Neural progenitor cell (in vitro differentiated cells): Measurements from ENCODE around the gene NAPSA. TPM values are rescaled to one million over a fixed set of nuclear protein-coding genes. Genes with fewer than 3 reads are reported as not detected.

Source experiments
- DNase-seq: peaks from one replicate; pipeline ENCODE4 v3.0.0-alpha.2; 2016; ENCODE audit warnings: low spot score
- H2AFZ ChIP-seq: fragments of 200-600 bp; sonication (generic); replicated peaks from 2 replicates; pipeline ENCODE4 v1.6.1; 2016; ENCODE audit warnings: antibody characterized with exemption
- H3F3A ChIP-seq: fragments of 200-600 bp; sonication (generic); 2 replicates; pipeline ENCODE4 v1.6.1; 2016; ENCODE audit warnings: antibody characterized with exemption, low read depth
- H3K27ac ChIP-seq: fragments of 200-600 bp; sonication (generic); 2 replicates; pipeline ENCODE4 v1.5.1; 2016; ENCODE audit warnings: mild to moderate bottlenecking
- H3K27me3 ChIP-seq: fragments of 200-600 bp; sonication (generic); 2 replicates; pipeline ENCODE4 v1.6.1; 2016; ENCODE audit warnings: mild to moderate bottlenecking, moderate library complexity
- H3K36me3 ChIP-seq: fragments of 200-600 bp; sonication (generic); 2 replicates; pipeline ENCODE4 v1.5.1; 2016
- H3K4me1 ChIP-seq: fragments of 200-600 bp; sonication (generic); 2 replicates; pipeline ENCODE4 v1.6.1; 2016; ENCODE audit warnings: mixed run types
- H3K4me2 ChIP-seq: fragments of 200-600 bp; sonication (generic); 2 replicates; pipeline ENCODE4 v1.6.1; 2016
- H3K4me3 ChIP-seq: fragments of 200-600 bp; sonication (generic); 2 replicates; pipeline ENCODE4 v1.5.1; 2016
- H3K79me2 ChIP-seq: fragments of 200-600 bp; sonication (generic); 2 replicates; pipeline ENCODE4 v1.6.1; 2016; ENCODE audit warnings: low read depth
- H3K9ac ChIP-seq: fragments of 200-600 bp; sonication (generic); 2 replicates; pipeline ENCODE4 v1.6.1; 2016
- H3K9me3 ChIP-seq: fragments of 200-600 bp; sonication (generic); 2 replicates; pipeline ENCODE4 v1.5.1; 2016; ENCODE audit warnings: low read depth
- H4K20me1 ChIP-seq: fragments of 200-600 bp; sonication (generic); 2 replicates; pipeline ENCODE4 v1.6.1; 2016; ENCODE audit warnings: low read depth
- H3K27ac Mint-ChIP-seq: 3 replicates; pipeline ENCODE4 v1.8.0; 2021; ENCODE audit warnings: mixed read lengths
- H3K27me3 Mint-ChIP-seq: 2 replicates; pipeline ENCODE4 v1.8.0; 2022; ENCODE audit warnings: low read depth, mild to moderate bottlenecking, inconsistent platforms, moderate library complexity, mixed read lengths; ENCODE audit not compliant: insufficient read depth
- H3K36me3 Mint-ChIP-seq: 3 replicates; pipeline ENCODE4 v1.8.0; 2021; ENCODE audit warnings: mixed read lengths
- H3K4me1 Mint-ChIP-seq: 3 replicates; pipeline ENCODE4 v1.8.0; 2021; ENCODE audit warnings: mixed read lengths
- H3K4me3 Mint-ChIP-seq: 3 replicates; pipeline ENCODE4 v1.8.0; 2021; ENCODE audit warnings: mild to moderate bottlenecking, moderate library complexity, mixed read lengths
- H3K9me3 Mint-ChIP-seq: 3 replicates; pipeline ENCODE4 v1.8.0; 2020; ENCODE audit warnings: mixed read lengths
- CTCF ChIP-seq: fragments of 200-600 bp; sonication (generic); IDR thresholded peaks from 2 replicates; pipeline ENCODE4 v1.5.1; 2017; ENCODE audit warnings: antibody characterized with exemption, mild to moderate bottlenecking
- EZH2 ChIP-seq: fragments of 200-600 bp; sonication (generic); IDR thresholded peaks from 2 replicates; pipeline ENCODE4 v1.6.1; 2017; ENCODE audit warnings: antibody characterized with exemption, mild to moderate bottlenecking, moderate library complexity
- EZH2phosphoT487 ChIP-seq: fragments of 200-600 bp; sonication (generic); IDR thresholded peaks from 2 replicates; pipeline ENCODE4 v1.6.1; 2017; ENCODE audit warnings: antibody characterized with exemption
- total RNA-seq: library from RNA; depleted of rRNA; stranded (reverse); fragments of >200 nt; gene quantifications from 2 replicates; pipeline ENCODE4 v1.2.3, GENCODE V29; 2015; ENCODE audit warnings: low replicate concordance

The NAPSA gene
- total RNA-seq, 1 donor from 2014 or later: 0.11 TPM

GRCh38 chr19:50325310-50326100 lies 39.9 kb downstream of the NAPSA start:
- Histone ChIP-seq H3K27ac (no peak overlapping the region), H3K9me3 (no peaks in the 10 kb centered on the region), H4K20me1 (peaks cover 37% of the 10 kb centered on the region), H3K4me3 (peak overlapping the region; percentile 38), H3K4me1 (peaks cover 3% of the 10 kb centered on the region), H3K9ac (no peak overlapping the region), H3F3A (peaks cover 24% of the 10 kb centered on the region), H3K36me3 (no peaks in the 10 kb centered on the region), H3K79me2 (no peaks in the 10 kb centered on the region), H3K27me3 (peaks cover 29% of the 10 kb centered on the region), H2AFZ (no peak overlapping the region), H3K4me2 (peak overlapping the region; percentile 81)
- peak overlapping the region; percentile 75 for H3K4me3 Mint-ChIP-seq
- peaks cover 39% of the 10 kb centered on the region for H3K4me1 Mint-ChIP-seq
- peak; percentile 98 for DNase-seq
- H3K27ac Mint-ChIP-seq: no peak overlapping the region
- H3K9me3 Mint-ChIP-seq: no peaks in the 10 kb centered on the region
- TF ChIP-seq EZH2 (no peak), EZH2phosphoT487 (no peak), CTCF (no peak)
- no peaks in the 10 kb centered on the region for H3K36me3 Mint-ChIP-seq
- H3K27me3 Mint-ChIP-seq: peaks cover 35% of the 10 kb centered on the region

GRCh38 chr19:50324331-50324730 lies 41.1 kb downstream of the NAPSA start:
- Histone ChIP-seq H3K4me1 (peaks cover 3% of the 10 kb centered on the region), H3K36me3 (no peaks in the 10 kb centered on the region), H3K4me2 (no peak overlapping the region), H2AFZ (no peak overlapping the region), H3K79me2 (no peaks in the 10 kb centered on the region), H3K4me3 (no peak overlapping the region), H4K20me1 (peaks cover 37% of the 10 kb centered on the region), H3F3A (peaks cover 12% of the 10 kb centered on the region), H3K27ac (no peak overlapping the region), H3K9ac (no peak overlapping the region), H3K9me3 (no peaks in the 10 kb centered on the region), H3K27me3 (peaks cover 29% of the 10 kb centered on the region)
- Mint-ChIP-seq H3K27ac (no peak overlapping the region), H3K4me1 (peaks cover 30% of the 10 kb centered on the region), H3K4me3 (peak overlapping the region; percentile 70), H3K36me3 (no peaks in the 10 kb centered on the region), H3K27me3 (peaks cover 32% of the 10 kb centered on the region), H3K9me3 (no peaks in the 10 kb centered on the region)
- TF ChIP-seq EZH2phosphoT487 (no peak), EZH2 (no peak)
- no peak for DNase-seq

- Histone ChIP-seq H3K4me2 (no peak overlapping the region), H4K20me1 (peaks cover 37% of the 10 kb centered on the region), H3K79me2 (no peaks in the 10 kb centered on the region), H3K36me3 (no peaks in the 10 kb centered on the region), H3K27me3 (peaks cover 29% of the 10 kb centered on the region), H3K4me3 (no peak overlapping the region), H3K27ac (no peak overlapping the region), H3K9ac (no peak overlapping the region), H3K4me1 (peaks cover 3% of the 10 kb centered on the region), H3K9me3 (no peaks in the 10 kb centered on the region), H2AFZ (no peak overlapping the region), H3F3A (peaks cover 12% of the 10 kb centered on the region)
- Mint-ChIP-seq H3K4me1 (peaks cover 30% of the 10 kb centered on the region), H3K36me3 (no peaks in the 10 kb centered on the region), H3K9me3 (no peaks in the 10 kb centered on the region), H3K27ac (no peak overlapping the region), H3K27me3 (peaks cover 33% of the 10 kb centered on the region), H3K4me3 (no peak overlapping the region)
- DNase-seq: no peak
- TF ChIP-seq EZH2phosphoT487 (no peak), CTCF (no peak), EZH2 (no peak)
Measured at GRCh38 chr19:50323782-50324133, 41.7 kb downstream of the NAPSA start.
